ENCODE measurements around the gene STON2.

The STON2 gene

GRCh38 chr14:81344481-81345160 lies 55.5 kb downstream of the STON2 start:
- no peak for DNase-seq
- intact Hi-C loops (cut with DNase I), result no loop called here

GRCh38 chr14:81343701-81344100 lies 56.4 kb downstream of the STON2 start:
- DNase-seq, result no peak
- intact Hi-C loops (cut with DNase I), result no loop called here

GRCh38 chr14:81342850-81343580 lies 57.1 kb downstream of the STON2 start:
- DNase-seq, result peak in 6 of 42 donors; percentile 23 to 53 (median 34)
- intact Hi-C loops (cut with DNase I), result no loop called here

DNA sequence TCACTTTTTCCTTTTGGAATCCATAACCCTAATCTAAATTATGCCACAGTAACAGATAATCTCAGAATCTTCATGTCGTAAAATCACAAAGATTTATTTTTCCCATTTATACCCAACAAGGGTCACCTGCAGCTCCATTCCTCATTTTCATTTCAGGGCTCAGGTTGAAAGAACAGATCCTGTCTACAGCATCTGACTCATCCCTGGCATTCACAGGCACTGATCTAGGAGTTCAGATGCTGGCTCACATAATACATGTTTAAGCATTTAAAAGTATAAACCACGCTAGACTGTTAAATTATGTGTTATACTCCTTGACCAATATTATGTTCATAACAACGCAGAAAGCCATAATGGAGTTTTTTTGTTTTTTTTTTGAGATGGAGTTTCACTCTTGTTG lies 58.3 kb downstream of the STON2 start:
- peak in 1 of 42 donors; percentile 24 for DNase-seq
- intact Hi-C loops (cut with DNase I), result no loop called here

DNA sequence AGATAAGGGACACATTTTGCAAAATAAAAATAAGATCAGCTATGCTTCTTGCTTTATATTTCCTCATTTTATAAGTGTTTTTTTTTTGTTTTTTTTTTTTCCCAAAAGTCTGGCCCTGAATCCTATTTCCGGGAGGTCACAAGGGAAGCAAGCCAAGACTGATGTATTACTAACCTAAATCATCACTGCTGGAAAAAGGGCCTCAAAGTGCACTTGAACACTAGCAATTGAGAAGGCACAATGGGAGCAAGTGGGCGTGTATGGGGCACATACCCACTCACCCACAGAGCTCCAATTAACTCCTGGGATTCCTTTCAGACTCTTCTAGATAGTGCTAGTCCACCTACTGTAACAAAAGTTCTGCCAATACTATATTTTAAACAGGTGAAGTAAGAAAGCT lies 58.8 kb downstream of the STON2 start:
- DNase-seq, result peak in 4 of 42 donors; percentile 16 to 68 (median 33)
- intact Hi-C loops (cut with DNase I), result no loop called here

DNA sequence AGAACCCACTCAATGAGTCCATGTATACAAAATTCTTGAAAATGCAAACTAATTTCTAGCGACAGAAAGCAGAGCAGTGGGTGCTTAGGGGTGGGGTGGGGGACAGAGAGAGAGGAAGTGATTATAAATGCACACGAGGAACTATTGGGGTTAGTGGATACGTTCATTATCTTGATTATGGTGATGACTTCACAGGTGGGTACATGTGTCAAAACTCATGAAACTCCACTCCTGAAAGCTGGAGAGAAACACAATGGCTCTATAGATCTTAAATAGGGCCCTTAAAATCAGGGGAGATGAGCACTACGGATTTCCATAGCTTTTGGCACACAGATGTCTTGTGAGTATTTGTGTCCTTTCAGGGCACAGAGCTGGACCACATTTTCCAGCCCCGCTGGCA lies 59.9 kb downstream of the STON2 start:
- no peak for DNase-seq
- intact Hi-C loops (cut with DNase I), result no loop called here

GRCh38 chr14:81337073-81337472 lies 63.1 kb downstream of the STON2 start:
- DNase-seq, result no peak
- intact Hi-C loops (cut with DNase I), result no loop called here

- DNase-seq, result no peak
These were observed 64.1 kb downstream of the STON2 start for GRCh38 chr14:81336009-81336408.

DNA sequence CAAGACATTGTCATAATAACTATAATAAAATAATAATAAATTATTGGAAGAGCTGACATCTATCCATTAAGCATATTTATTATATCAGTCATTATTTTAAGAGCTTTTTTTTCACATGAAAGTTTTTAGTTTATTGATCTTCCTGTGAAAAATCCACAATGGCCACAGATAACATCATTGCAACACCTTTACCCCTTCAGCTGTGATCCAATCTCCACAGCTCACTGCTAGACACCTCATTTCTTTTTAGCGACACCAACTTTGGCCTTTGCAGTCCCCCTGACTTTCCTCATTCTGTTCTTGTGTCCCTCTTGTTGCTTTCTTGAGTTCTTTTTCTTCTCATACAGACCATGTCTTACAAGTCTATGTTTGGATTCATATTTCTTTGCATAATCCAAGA lies 67.4 kb downstream of the STON2 start:
- DNase-seq, result no peak
- intact Hi-C loops (cut with DNase I), result no loop called here

More at GRCh38 chr14:81336009-81336408, 64.1 kb downstream of the STON2 start:
- intact Hi-C loops (cut with DNase I), result no loop called here

- peak in 10 of 42 donors; percentile 10 to 62 (median 36) for DNase-seq
- intact Hi-C loops (cut with DNase I), result no loop called here
These were observed 68.7 kb downstream of the STON2 start for GRCh38 chr14:81331229-81332021.

- no peak for DNase-seq
- intact Hi-C loops (cut with DNase I), result no loop called here
These were observed 69.5 kb downstream of the STON2 start for GRCh38 chr14:81330619-81331122.

GRCh38 chr14:81329640-81330381 lies 70.3 kb downstream of the STON2 start:
- no peak for DNase-seq
- intact Hi-C loops (cut with DNase I), result no loop called here

- no peak for DNase-seq
- intact Hi-C loops (cut with DNase I), result no loop called here
These were observed 73.7 kb downstream of the STON2 start for GRCh38 chr14:81326451-81326850.

DNA sequence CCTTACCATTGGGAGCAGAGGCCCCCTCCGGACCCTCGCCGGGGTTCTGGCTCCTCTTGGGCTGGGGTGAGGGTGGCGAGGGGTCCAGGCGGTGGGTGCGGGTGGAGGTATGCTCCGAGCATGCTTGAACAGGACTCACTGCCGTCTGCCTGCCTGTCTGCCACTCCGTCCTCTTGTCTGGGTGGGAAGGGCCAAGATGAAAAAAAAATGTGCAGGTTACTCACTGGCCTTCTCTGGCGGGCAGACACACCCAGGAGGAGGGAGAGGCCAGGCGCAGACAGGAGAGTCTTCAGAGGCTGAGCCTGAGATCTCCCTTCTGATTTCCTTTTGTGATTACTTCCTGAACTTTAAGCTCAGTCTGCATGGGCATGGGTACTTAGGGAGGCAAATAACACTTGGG lies 76.1 kb downstream of the STON2 start:
- no peak for DNase-seq

GRCh38 chr14:81323093-81323492 lies 77.0 kb downstream of the STON2 start:
- intact Hi-C loops (cut with DNase I), result no loop called here
- DNase-seq, result peak in 3 of 42 donors; percentile 20 to 40 (median 31)

More for the DNA sequence above, 76.1 kb downstream of the STON2 start:
- intact Hi-C loops (cut with DNase I), result no loop called here

GRCh38 chr14:81319946-81320345 lies 80.2 kb downstream of the STON2 start:
- no peak for DNase-seq
- intact Hi-C loops (cut with DNase I), result no loop called here

DNA sequence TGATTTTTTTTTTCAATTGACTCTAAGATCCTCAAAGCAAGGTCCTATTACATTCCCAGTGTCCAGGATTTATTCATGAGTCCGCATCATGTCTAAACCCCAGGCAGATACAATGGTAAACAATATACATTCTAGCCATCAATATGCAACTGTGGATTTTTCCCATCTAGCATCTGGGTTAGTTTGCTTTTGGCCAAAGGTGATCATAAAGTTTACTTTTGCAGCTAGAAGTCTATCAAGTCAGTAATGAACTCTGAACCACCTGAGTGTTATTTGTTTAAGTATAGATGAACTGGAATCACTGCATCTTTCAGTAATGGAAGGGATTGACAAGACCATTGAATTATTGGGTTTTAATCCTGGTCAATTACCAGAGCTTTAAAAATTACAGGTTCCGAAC lies 80.8 kb downstream of the STON2 start:
- intact Hi-C loops (cut with DNase I), result no loop called here

GRCh38 chr14:81315341-81315740 lies 84.8 kb downstream of the STON2 start:
- peak in 1 of 42 donors; percentile 40 for DNase-seq
- intact Hi-C loops (cut with DNase I), result no loop called here

More for the DNA sequence above, 80.8 kb downstream of the STON2 start:
- no peak for DNase-seq

Measured in head of caudate nucleus (tissue), 42 donors.